ENCODE measurements around the gene MAPK4.
"Not testable (repeated sequence)": the region's sequence is repeated elsewhere in the genome, so short reads cannot be mapped to it uniquely, and the experiment has no call there.

Gene MAPK4

DNA sequence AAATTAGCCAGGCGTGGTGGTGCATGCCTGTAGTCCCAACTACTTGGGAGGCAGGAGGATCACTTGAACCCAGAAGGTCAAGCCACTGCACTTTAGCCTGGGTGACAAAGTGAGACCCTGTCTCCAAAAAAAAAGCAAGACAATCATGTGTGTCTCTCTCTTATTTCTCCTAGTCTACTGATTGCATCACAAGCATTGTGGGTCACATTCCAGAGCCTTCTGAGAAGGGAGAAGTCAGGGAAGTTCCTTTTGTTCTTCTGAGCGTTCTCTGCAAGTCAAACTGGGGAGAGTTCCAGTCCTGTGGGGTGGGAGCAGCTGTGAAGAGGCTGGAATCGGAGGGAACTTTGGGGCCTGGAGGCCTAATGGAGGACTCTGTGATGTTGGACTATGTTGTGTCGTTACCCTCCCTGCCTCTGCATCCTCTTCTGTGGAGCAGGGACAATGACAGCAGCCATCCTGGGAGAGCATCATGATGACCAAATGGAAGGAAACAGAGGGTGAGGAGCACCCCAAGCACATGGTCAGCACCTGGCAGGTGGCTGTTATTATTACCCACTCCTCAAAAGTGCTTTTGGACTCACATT, 144.6 kb downstream of the MAPK4 start:
- ChIA-PET POLR2A (no interaction called here), CTCF (no interaction called here)
- no peaks in the 10 kb centered on the region for H3K9me3 ChIP-seq (ENCODE audit: control extremely low read depth in 1 of 5, control insufficient read depth in 4 of 5, insufficient read depth in 2 of 5, low read depth in 1 of 5, low read length in 4 of 5)
- no peak overlapping the region for H3K27ac ChIP-seq (ENCODE audit: insufficient read depth in 1 of 2, low read depth in 1 of 2, low read length in 2 of 2, poor library complexity in 1 of 2, severe bottlenecking in 2 of 2)
- no peak for DNase-seq
- no peaks in the 10 kb centered on the region for H3K36me3 ChIP-seq (ENCODE audit: control insufficient read depth in 4 of 4, insufficient read depth in 4 of 4, low read length in 3 of 4)
- no peak overlapping the region for H3K4me3 ChIP-seq (ENCODE audit: control insufficient read depth in 1 of 7, extremely low read depth in 1 of 7, insufficient read depth in 4 of 7, low read depth in 2 of 7, low read length in 6 of 7)
- 83% methylated on average over 4 of the region's 4 CpGs for WGBS (ENCODE audit: insufficient coverage)
- H3K27me3 ChIP-seq (replicated peaks in 2 of 5; ENCODE audit: control insufficient read depth in 4 of 5, insufficient read depth in 5 of 5, low read length in 4 of 5), result peaks cover 0 to 3% (median 2%) of the 10 kb centered on the region in 5 experiments
- H3K4me1 ChIP-seq (ENCODE audit: control extremely low read depth in 1 of 4, control insufficient read depth in 4 of 4, insufficient read depth in 4 of 4, low read length in 3 of 4), result no peaks in the 10 kb centered on the region

DNA sequence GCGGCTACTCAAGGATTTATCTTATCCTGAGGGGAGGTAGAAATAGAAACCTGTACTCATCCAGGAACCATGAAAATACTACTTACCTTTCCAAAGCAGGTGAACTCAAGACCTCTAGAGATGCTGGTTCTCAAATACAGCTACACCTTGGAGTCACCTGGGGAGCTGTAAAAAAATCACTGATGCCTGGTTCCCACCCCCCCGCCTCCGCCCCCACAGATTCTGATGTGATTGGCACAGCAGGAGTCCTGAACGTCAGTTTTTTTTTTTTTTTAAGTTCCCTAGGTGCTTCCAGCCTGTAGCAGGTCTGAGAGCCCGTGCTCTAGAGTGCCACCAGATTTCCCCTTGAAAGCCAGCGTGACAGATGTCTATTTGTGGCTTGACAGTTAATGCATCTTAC, 146.3 kb downstream of the MAPK4 start:
- WGBS (ENCODE audit: insufficient coverage), result 66% methylated on average over 5 of the region's 6 CpGs
- POLR2A ChIA-PET, result no interaction called here

DNA sequence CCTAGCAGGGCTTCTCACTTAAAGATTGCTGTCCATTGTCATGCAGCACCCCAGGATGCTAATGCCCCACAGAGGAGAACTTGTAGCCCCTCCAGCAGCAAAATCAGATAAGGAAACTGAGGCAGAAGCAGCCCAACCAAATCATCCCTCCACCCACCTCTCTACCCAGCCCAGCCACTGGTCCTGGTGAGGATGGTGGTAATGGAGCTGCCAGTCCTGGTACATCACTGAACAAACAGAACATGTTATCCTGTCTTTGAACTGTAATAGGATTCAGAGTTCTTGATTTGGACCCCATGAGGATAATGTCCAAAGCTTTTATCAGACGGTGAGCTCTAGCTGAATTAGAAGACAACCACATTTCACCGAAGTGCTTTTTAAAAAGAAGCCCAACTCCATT, 146.8 kb downstream of the MAPK4 start:
- Histone ChIP-seq H3K27me3 (replicated peaks in 2 of 5; ENCODE audit: control insufficient read depth in 4 of 5, insufficient read depth in 5 of 5, low read length in 4 of 5) (peaks cover 0 to 5% (median 2%) of the 10 kb centered on the region in 5 experiments), H3K36me3 (ENCODE audit: control insufficient read depth in 4 of 4, insufficient read depth in 4 of 4, low read length in 3 of 4) (no peaks in the 10 kb centered on the region), H3K9me3 (ENCODE audit: control extremely low read depth in 1 of 5, control insufficient read depth in 4 of 5, insufficient read depth in 2 of 5, low read depth in 1 of 5, low read length in 4 of 5) (no peaks in the 10 kb centered on the region), H3K27ac (ENCODE audit: insufficient read depth in 1 of 2, low read depth in 1 of 2, low read length in 2 of 2, poor library complexity in 1 of 2, severe bottlenecking in 2 of 2) (no peak overlapping the region), H3K4me1 (ENCODE audit: control extremely low read depth in 1 of 4, control insufficient read depth in 4 of 4, insufficient read depth in 4 of 4, low read length in 3 of 4) (no peaks in the 10 kb centered on the region), H3K4me3 (ENCODE audit: control insufficient read depth in 1 of 7, extremely low read depth in 1 of 7, insufficient read depth in 4 of 7, low read depth in 2 of 7, low read length in 6 of 7) (no peak overlapping the region)
- ChIA-PET POLR2A (no interaction called here), CTCF (no interaction called here)
- no peak for DNase-seq
- 100% methylated on average over 1 of the region's 2 CpGs for WGBS (ENCODE audit: insufficient coverage)

More for the DNA sequence above, 146.3 kb downstream of the MAPK4 start:
- Histone ChIP-seq H3K36me3 (ENCODE audit: control insufficient read depth in 4 of 4, insufficient read depth in 4 of 4, low read length in 3 of 4) (no peaks in the 10 kb centered on the region), H3K4me3 (ENCODE audit: control insufficient read depth in 1 of 7, extremely low read depth in 1 of 7, insufficient read depth in 4 of 7, low read depth in 2 of 7, low read length in 6 of 7) (no peak overlapping the region), H3K27ac (ENCODE audit: insufficient read depth in 1 of 2, low read depth in 1 of 2, low read length in 2 of 2, poor library complexity in 1 of 2, severe bottlenecking in 2 of 2) (no peak overlapping the region), H3K4me1 (ENCODE audit: control extremely low read depth in 1 of 4, control insufficient read depth in 4 of 4, insufficient read depth in 4 of 4, low read length in 3 of 4) (no peaks in the 10 kb centered on the region), H3K9me3 (ENCODE audit: control extremely low read depth in 1 of 5, control insufficient read depth in 4 of 5, insufficient read depth in 2 of 5, low read depth in 1 of 5, low read length in 4 of 5) (no peaks in the 10 kb centered on the region), H3K27me3 (replicated peaks in 2 of 5; ENCODE audit: control insufficient read depth in 4 of 5, insufficient read depth in 5 of 5, low read length in 4 of 5) (peaks cover 0 to 4% (median 2%) of the 10 kb centered on the region in 5 experiments)
- CTCF ChIA-PET, result interaction anchor here (1.0 kb wide), 1 partner anchor 28 kb away, joined by 3 read pairs; no protein-coding TSS in a partner anchor
- no peak for DNase-seq

DNA sequence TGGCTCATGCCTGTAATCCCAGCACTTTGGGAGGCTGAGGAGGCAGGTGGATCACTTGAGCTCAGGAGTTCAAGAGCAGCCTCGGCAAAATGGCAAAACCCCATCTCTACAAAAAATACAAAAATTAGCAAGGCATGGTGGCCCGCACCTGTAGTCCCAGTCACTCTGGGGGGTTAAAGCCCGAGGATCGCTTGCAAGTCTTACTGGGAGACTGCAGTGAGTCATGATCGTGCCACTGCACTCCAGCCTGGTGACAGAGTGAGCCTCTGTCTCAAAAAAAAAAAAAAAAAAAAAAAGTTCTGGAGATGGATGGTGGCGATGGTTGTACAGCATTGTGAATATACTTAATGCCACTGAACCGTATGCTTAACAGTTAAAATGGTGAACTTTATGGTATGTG, 147.4 kb downstream of the MAPK4 start:
- CTCF ChIA-PET; H3K9me3 ChIP-seq (ENCODE audit: control extremely low read depth in 1 of 5, control insufficient read depth in 4 of 5, insufficient read depth in 2 of 5, low read depth in 1 of 5, low read length in 4 of 5); H3K36me3 ChIP-seq (ENCODE audit: control insufficient read depth in 4 of 4, insufficient read depth in 4 of 4, low read length in 3 of 4); H3K27me3 ChIP-seq (replicated peaks in 2 of 5; ENCODE audit: control insufficient read depth in 4 of 5, insufficient read depth in 5 of 5, low read length in 4 of 5); H3K4me1 ChIP-seq (ENCODE audit: control extremely low read depth in 1 of 4, control insufficient read depth in 4 of 4, insufficient read depth in 4 of 4, low read length in 3 of 4); H3K4me3 ChIP-seq (ENCODE audit: control insufficient read depth in 1 of 7, extremely low read depth in 1 of 7, insufficient read depth in 4 of 7, low read depth in 2 of 7, low read length in 6 of 7); POLR2A ChIA-PET; H3K27ac ChIP-seq (ENCODE audit: insufficient read depth in 1 of 2, low read depth in 1 of 2, low read length in 2 of 2, poor library complexity in 1 of 2, severe bottlenecking in 2 of 2); DNase-seq: not testable (repeated sequence)
- WGBS (ENCODE audit: insufficient coverage), result 93% methylated on average over 2 of the region's 7 CpGs

DNA sequence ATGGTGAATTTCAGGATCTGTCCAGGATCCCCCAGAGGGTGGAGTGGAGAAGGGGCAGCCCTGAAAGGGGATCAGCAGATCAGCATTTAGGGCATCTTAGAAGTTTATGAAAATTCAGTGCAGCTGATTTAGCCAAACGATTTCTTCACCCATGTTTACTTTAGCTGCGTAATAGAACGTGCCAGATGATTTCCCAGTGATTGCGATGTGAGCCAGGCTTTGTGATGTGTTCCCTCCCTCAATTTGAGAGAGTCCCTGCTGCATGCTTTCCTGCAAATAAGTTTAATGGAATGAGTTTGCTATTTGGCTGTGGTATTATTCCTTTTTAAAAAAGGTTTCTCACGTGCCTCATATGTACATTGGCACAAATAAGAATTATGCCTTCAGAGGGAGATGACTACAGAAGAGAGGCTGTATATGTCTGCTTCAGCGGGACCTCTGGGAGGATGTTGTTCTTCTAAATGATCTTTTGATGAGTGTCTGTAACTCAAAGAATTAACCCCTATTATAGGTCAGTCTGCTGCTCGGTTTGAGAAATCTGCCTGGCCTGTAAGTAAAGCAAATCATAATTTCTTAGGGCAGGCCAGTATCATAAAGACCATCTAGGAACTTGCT, 148.1 kb downstream of the MAPK4 start:
- H3K4me1 ChIP-seq (ENCODE audit: control extremely low read depth in 1 of 4, control insufficient read depth in 4 of 4, insufficient read depth in 4 of 4, low read length in 3 of 4), result no peaks in the 10 kb centered on the region
- H3K36me3 ChIP-seq (ENCODE audit: control insufficient read depth in 4 of 4, insufficient read depth in 4 of 4, low read length in 3 of 4), result no peaks in the 10 kb centered on the region
- H3K27me3 ChIP-seq (replicated peaks in 2 of 5; ENCODE audit: control insufficient read depth in 4 of 5, insufficient read depth in 5 of 5, low read length in 4 of 5), result peaks cover 0 to 5% (median 2%) of the 10 kb centered on the region in 5 experiments
- H3K27ac ChIP-seq (ENCODE audit: insufficient read depth in 1 of 2, low read depth in 1 of 2, low read length in 2 of 2, poor library complexity in 1 of 2, severe bottlenecking in 2 of 2), result no peak overlapping the region
- ChIA-PET POLR2A (no interaction called here), CTCF (no interaction called here)
- DNase-seq, result no peak
- no peak overlapping the region for H3K4me3 ChIP-seq (ENCODE audit: control insufficient read depth in 1 of 7, extremely low read depth in 1 of 7, insufficient read depth in 4 of 7, low read depth in 2 of 7, low read length in 6 of 7)
- 85% methylated on average over 7 of the region's 7 CpGs for WGBS (ENCODE audit: insufficient coverage)
- no peaks in the 10 kb centered on the region for H3K9me3 ChIP-seq (ENCODE audit: control extremely low read depth in 1 of 5, control insufficient read depth in 4 of 5, insufficient read depth in 2 of 5, low read depth in 1 of 5, low read length in 4 of 5)

DNA sequence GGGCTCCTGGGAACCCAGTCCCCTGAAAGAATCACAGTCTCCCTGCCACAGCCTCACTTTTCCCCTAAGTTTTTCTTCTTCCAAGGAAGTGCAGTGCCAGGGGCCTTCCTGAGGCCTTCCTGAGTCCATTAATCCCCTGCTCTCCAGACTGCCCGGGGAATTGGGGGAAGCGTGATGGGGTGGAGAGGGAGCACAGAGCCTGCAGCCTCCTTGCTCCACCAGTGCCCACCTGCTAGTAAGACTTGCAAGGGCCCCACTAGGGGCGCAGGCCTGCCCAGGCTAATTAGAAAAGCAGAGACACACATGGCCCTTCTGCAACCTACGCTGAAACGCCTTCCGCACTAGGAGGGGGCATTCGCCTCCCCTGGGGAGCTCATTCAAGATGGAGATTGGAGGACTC, 149.3 kb downstream of the MAPK4 start:
- peaks cover 0 to 5% (median 2%) of the 10 kb centered on the region in 5 experiments for H3K27me3 ChIP-seq (replicated peaks in 2 of 5; ENCODE audit: control insufficient read depth in 4 of 5, insufficient read depth in 5 of 5, low read length in 4 of 5)
- no peak overlapping the region for H3K27ac ChIP-seq (ENCODE audit: insufficient read depth in 1 of 2, low read depth in 1 of 2, low read length in 2 of 2, poor library complexity in 1 of 2, severe bottlenecking in 2 of 2)
- 94% methylated on average over 5 of the region's 7 CpGs for WGBS (ENCODE audit: insufficient coverage)
- ChIA-PET POLR2A (no interaction called here), CTCF (no interaction called here)
- no peaks in the 10 kb centered on the region for H3K36me3 ChIP-seq (ENCODE audit: control insufficient read depth in 4 of 4, insufficient read depth in 4 of 4, low read length in 3 of 4)
- H3K4me1 ChIP-seq (ENCODE audit: control extremely low read depth in 1 of 4, control insufficient read depth in 4 of 4, insufficient read depth in 4 of 4, low read length in 3 of 4), result no peaks in the 10 kb centered on the region
- no peaks in the 10 kb centered on the region for H3K9me3 ChIP-seq (ENCODE audit: control extremely low read depth in 1 of 5, control insufficient read depth in 4 of 5, insufficient read depth in 2 of 5, low read depth in 1 of 5, low read length in 4 of 5)
- H3K4me3 ChIP-seq (ENCODE audit: control insufficient read depth in 1 of 7, extremely low read depth in 1 of 7, insufficient read depth in 4 of 7, low read depth in 2 of 7, low read length in 6 of 7), result no peak overlapping the region
- DNase-seq, result no peak

DNA sequence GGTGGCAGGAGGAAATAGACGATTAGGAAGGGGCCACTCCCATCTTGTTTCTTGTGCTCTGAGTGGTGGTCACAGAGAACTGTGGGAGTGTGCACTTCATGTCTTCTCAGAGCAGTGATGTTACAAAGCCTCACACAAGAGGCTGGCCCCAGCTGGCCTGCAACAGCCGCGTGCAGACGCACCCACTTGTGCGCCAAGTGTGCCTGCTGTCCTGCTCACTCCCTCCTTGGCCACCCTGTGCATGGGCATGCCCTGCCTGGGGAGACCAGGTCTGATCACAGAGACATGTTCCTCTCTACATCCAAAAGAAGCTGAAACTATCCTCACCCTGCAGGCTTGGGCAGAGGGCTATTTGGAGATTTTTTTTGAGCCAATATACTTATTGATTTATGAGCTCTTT, 151.5 kb downstream of the MAPK4 start:
- Histone ChIP-seq H3K4me3 (ENCODE audit: control insufficient read depth in 1 of 7, extremely low read depth in 1 of 7, insufficient read depth in 4 of 7, low read depth in 2 of 7, low read length in 6 of 7) (no peak overlapping the region), H3K27me3 (replicated peaks in 2 of 5; ENCODE audit: control insufficient read depth in 4 of 5, insufficient read depth in 5 of 5, low read length in 4 of 5) (peaks cover 0 to 5% (median 2%) of the 10 kb centered on the region in 5 experiments), H3K36me3 (ENCODE audit: control insufficient read depth in 4 of 4, insufficient read depth in 4 of 4, low read length in 3 of 4) (no peaks in the 10 kb centered on the region), H3K4me1 (ENCODE audit: control extremely low read depth in 1 of 4, control insufficient read depth in 4 of 4, insufficient read depth in 4 of 4, low read length in 3 of 4) (no peaks in the 10 kb centered on the region), H3K27ac (ENCODE audit: insufficient read depth in 1 of 2, low read depth in 1 of 2, low read length in 2 of 2, poor library complexity in 1 of 2, severe bottlenecking in 2 of 2) (no peak overlapping the region), H3K9me3 (ENCODE audit: control extremely low read depth in 1 of 5, control insufficient read depth in 4 of 5, insufficient read depth in 2 of 5, low read depth in 1 of 5, low read length in 4 of 5) (no peaks in the 10 kb centered on the region)
- ChIA-PET POLR2A (no interaction called here), CTCF (interaction anchor here (1.2 kb wide), 1 partner anchor 11 kb away, joined by 3 read pairs; no protein-coding TSS in a partner anchor)
- DNase-seq, result no peak
- WGBS (ENCODE audit: insufficient coverage), result 71% methylated on average over 3 of the region's 5 CpGs

All from common myeloid progenitor, CD34-positive (primary cell).